SK-MEL-5 (cell line): ENCODE data around the gene CMIP. TPM values are rescaled to one million over a fixed set of nuclear protein-coding genes. Genes with fewer than 3 reads are reported as not detected.

Experiments
- DNase-seq: peaks from one replicate; pipeline ENCODE4 v3.0.0-alpha.2; 2016; ENCODE audit warnings: low read depth, low spot score
- in situ Hi-C: cut with HindIII; loops from 2 replicates; pipeline ENCODE4 v1.10.0; 2016; ENCODE audit warnings: low sequenced_read_pairs, high pct_unique_total_duplicates, low pct_unique_long_range_greater_than_20kb
- total RNA-seq: library from RNA; depleted of rRNA; stranded (reverse); fragments of >200 nt; shearing (Covaris generic); gene quantifications from 2 replicates; pipeline ENCODE4 v1.2.3, GENCODE V29; 2014

The CMIP gene
- total RNA-seq, 1 experiment from 2014 or later, result 2.0 TPM

GRCh38 chr16:81495321-81496234 is 51.0 kb downstream of the CMIP start:
- no peak for DNase-seq
- in situ Hi-C loops, result no loop called here

- DNase-seq, result no peak
- in situ Hi-C loops, result no loop called here
Observed at GRCh38 chr16:81496321-81496720, 51.7 kb downstream of the CMIP start.

- DNase-seq, result no peak
Observed at GRCh38 chr16:81496742-81497141, 52.1 kb downstream of the CMIP start.

GRCh38 chr16:81497690-81498089 is 53.1 kb downstream of the CMIP start:
- in situ Hi-C loops, result no loop called here
- peak; percentile 25 for DNase-seq

More at GRCh38 chr16:81496742-81497141, 52.1 kb downstream of the CMIP start:
- in situ Hi-C loops, result no loop called here

- DNase-seq, result no peak
- in situ Hi-C loops, result no loop called here
Observed at GRCh38 chr16:81498351-81498750, 53.7 kb downstream of the CMIP start.

- in situ Hi-C loops, result no loop called here
- no peak for DNase-seq
Observed at GRCh38 chr16:81499576-81500380, 55.2 kb downstream of the CMIP start.

- in situ Hi-C loops, result no loop called here
Observed at GRCh38 chr16:81500833-81501521, 56.4 kb downstream of the CMIP start.

GRCh38 chr16:81502396-81503070 is 57.9 kb downstream of the CMIP start:
- no peak for DNase-seq
- in situ Hi-C loops, result no loop called here

More at GRCh38 chr16:81500833-81501521, 56.4 kb downstream of the CMIP start:
- DNase-seq, result no peak

GRCh38 chr16:81505011-81505661 is 60.5 kb downstream of the CMIP start:
- in situ Hi-C loops, result no loop called here
- DNase-seq, result peak; percentile 25

GRCh38 chr16:81509404-81509803 is 64.8 kb downstream of the CMIP start:
- in situ Hi-C loops, result no loop called here
- DNase-seq, result no peak

GRCh38 chr16:81510016-81510415 is 65.4 kb downstream of the CMIP start:
- in situ Hi-C loops, result no loop called here
- DNase-seq, result no peak

- in situ Hi-C loops, result no loop called here
- DNase-seq, result no peak
Observed at GRCh38 chr16:81511371-81511770, 66.8 kb downstream of the CMIP start.

- in situ Hi-C loops, result no loop called here
- DNase-seq, result no peak
Observed at GRCh38 chr16:81513204-81514040, 68.8 kb downstream of the CMIP start.

GRCh38 chr16:81514041-81514559 is 69.5 kb downstream of the CMIP start:
- DNase-seq, result no peak
- in situ Hi-C loops, result no loop called here

- in situ Hi-C loops, result no loop called here
Observed at GRCh38 chr16:81514568-81515258, 70.1 kb downstream of the CMIP start.

More at GRCh38 chr16:81514568-81515258, 70.1 kb downstream of the CMIP start:
- no peak for DNase-seq
